Fibroblast of the aortic adventitia (primary cell): ENCODE data around the gene CACNA1G. TPM values are rescaled to one million over a fixed set of nuclear protein-coding genes. Genes with fewer than 3 reads are reported as not detected.

ENCODE experiments used
- DNase-seq: peaks from one replicate; pipeline ENCODE4 v3.0.0-alpha.2; 2010; ENCODE audit warnings: low read depth
- H3K4me3 ChIP-seq: 2 replicates; pipeline ENCODE4 v1.5.1; 2011; ENCODE audit warnings: low read depth, mild to moderate bottlenecking, control low read depth, low read length, moderate library complexity
- total RNA-seq: library from RNA; depleted of rRNA; stranded (reverse); fragments of >200 nt; gene quantifications from 2 replicates; pipeline ENCODE4 v1.2.3, GENCODE V29; 2012; ENCODE audit warnings: low replicate concordance
- TF ChIP-seq, protein P1 (sequence below): IDR thresholded peaks from 2 replicates; pipeline ENCODE4 v1.5.1; 2011; ENCODE audit warnings: mild to moderate bottlenecking, low read length, control low read depth, inconsistent platforms; ENCODE audit not compliant: insufficient read depth

CACNA1G gene
- total RNA-seq, 1 donor: 1.8 TPM

DNA sequence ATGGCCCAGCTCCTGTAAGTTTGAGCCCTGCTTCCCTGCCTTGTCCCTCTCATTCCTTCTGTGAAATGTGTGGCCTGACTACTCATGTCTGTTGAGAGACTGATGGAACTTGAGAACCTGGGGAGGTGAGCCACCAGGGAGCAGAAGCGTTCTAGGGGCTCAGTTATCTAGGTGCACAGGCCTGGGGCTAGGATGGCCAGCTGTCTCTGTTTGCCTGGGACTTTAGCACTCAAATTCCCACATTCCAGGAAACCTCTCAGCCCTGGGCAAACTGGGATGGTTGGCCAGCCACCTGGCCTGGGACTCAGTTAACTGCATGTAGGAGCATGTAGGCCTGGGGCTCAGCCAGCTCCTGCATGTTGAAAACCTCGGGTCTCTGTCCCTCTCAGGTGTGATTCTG, 37.3 kb upstream of the CACNA1G start:
- no peak overlapping the region for H3K4me3 ChIP-seq
- TF ChIP-seq, protein P1, sequence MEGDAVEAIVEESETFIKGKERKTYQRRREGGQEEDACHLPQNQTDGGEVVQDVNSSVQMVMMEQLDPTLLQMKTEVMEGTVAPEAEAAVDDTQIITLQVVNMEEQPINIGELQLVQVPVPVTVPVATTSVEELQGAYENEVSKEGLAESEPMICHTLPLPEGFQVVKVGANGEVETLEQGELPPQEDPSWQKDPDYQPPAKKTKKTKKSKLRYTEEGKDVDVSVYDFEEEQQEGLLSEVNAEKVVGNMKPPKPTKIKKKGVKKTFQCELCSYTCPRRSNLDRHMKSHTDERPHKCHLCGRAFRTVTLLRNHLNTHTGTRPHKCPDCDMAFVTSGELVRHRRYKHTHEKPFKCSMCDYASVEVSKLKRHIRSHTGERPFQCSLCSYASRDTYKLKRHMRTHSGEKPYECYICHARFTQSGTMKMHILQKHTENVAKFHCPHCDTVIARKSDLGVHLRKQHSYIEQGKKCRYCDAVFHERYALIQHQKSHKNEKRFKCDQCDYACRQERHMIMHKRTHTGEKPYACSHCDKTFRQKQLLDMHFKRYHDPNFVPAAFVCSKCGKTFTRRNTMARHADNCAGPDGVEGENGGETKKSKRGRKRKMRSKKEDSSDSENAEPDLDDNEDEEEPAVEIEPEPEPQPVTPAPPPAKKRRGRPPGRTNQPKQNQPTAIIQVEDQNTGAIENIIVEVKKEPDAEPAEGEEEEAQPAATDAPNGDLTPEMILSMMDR: no peak
- no peak for DNase-seq

DNA sequence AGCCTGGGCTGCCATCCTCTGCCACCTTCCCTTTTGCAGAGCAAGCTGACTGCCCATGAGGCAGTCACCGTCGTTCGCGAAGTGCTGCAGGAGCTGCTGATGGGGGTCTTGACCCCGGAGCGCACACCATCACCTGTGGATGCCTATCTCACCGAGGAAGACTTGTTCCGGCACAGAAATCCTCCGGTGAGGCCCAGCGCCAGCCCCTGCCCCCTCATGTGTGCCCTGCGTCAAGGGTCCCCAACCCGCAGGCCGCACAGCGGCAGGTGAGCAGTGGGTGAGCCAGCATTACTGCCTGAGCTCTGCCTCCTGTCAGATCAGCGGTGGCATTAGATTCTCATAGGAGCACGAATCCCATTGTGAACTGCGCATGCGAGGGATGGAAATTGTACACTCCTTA, 35.7 kb upstream of the CACNA1G start:
- no peak overlapping the region for H3K4me3 ChIP-seq
- TF ChIP-seq, protein P1: no peak
- no peak for DNase-seq

DNA sequence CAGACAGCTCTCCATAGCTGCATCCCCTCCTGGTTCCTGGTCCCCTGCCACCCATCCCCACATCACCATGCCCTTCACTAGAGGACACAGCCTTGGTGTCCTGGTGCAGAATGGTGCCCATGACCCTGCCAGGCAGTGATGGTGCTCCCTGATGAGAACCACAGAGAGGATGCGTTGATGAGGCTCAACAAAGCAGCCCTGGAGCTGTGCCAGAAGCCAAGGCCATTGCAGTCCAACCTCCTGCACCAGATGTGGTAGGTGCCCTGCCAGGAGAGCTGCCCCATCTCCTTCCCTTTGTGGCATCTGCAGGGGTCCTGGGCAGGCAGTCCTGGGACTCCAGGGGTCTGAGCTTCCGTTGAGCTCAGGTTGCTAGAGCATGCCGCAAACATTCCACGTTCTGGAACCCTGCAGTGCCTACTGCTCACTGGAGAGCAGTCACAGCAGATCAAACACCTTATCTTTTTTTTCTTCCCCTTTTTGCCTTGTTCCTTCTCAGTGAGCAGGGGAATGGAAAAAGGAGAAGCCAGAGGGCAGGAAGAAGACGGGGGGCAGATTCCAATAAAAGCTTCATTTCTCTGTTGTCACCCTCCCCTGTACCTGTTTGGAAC, 33.3 kb upstream of the CACNA1G start:
- TF ChIP-seq, protein P1: no peak
- DNase-seq: no peak
- no peak overlapping the region for H3K4me3 ChIP-seq

DNA sequence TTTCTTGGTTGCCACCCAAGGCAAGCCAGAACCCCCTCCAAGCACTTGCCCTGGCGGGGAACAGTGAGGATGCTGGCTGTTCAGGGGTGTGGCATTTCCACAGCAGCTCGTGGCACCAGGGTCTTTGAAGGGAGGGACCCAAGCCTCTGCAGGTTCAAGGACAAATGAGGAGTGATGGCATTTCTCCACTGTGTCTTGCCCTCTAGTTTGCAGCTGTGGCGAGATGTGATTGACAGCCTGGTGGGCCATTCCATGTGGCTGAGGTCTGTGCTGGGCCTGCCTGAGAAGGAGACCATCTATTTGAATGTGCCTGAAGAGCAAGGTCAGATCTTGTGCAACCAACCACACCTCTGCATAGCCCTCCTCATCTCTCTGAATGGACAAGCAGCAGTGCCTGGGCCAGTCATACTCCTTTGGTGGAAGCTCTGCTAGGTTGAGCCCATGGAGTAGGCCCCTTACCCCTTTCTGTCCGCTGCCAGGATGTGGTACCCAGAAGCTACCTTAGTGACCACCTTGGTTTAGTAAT, 32.5 kb upstream of the CACNA1G start:
- TF ChIP-seq, protein P1: no peak
- no peak for DNase-seq
- H3K4me3 ChIP-seq: no peak overlapping the region

DNA sequence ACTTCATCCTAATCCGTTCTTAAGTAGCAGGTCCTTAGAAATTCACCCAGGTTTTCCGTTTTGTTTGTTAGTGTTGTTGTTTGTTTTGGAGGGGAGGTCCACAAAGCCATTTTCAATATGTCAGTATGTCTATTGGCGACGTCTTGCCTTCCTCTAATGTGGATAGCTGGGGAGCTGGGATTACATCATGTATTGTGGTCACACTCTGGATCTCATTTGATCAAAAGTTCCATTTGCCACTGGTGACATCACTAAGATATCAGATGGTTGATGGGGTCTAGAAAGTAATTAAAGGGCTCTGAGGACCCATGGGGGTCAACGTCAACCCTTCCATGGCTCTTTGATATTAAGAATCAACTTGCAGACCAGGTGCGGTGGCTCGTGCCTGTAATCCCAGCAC, 30.7 kb upstream of the CACNA1G start:
- TF ChIP-seq, protein P1: no peak
- no peak for DNase-seq
- H3K4me3 ChIP-seq: no peak overlapping the region

DNA sequence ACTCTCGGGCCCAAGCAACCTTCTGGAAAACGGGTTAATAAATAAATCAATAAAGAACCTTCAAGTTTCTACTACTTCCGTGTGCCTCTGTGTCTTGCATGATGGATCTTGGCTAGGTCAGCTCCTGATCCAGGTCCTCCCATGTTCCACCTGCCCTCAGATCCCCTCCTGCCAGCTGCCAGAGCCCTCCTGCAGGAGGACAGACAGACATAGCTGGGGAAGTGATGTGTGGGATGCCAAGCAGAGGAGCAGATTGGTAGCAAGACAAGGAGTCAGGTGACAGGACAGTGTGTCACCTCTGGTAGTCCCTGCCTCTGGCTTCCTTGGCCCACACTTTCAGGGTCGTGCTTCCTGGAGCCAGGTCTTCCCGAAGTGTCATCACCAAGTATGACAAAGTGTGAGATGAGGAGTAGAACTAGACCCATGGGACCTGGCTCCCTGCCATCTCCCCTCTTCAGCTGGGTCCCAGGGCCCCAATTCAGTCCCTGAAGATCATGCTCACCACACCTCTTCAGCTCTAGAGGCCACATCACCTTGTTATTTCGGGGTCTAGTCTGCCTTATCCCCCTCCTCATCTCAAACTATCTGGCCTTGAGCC, 29.0 kb upstream of the CACNA1G start:
- TF ChIP-seq, protein P1: no peak
- H3K4me3 ChIP-seq: no peak overlapping the region
- no peak for DNase-seq
